ENCODE data around the gene TNRC18.

DNA sequence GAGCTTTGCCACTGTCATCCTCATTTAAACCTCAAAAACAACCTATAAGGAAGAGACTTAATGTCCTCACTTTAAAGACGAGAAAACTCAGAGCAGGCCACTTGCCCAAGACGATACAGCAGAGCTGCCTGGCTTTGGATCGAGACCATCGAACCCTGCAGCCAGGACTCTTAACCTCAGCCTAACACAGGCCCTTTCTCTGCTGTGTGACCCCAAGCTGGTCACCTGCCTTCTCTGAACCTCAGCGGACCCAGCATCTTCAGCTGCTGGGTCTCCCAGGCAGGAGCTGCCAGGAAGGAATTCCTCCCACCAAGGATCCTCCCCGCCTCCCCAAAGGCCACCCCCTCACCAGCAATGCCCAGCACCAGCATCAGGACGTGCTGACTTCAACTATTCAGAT, 32.7 kb downstream of the TNRC18 start:
- TF ChIP-seq EZH2 (IDR thresholded peaks at IDR 0.05): no peak
- TF ChIP-seq POLR2AphosphoS5 (IDR thresholded peaks at IDR 0.05; ENCODE audit: borderline replicate concordance, low read depth, low read length): no peak

Measured in SK-N-MC (cell line).